Loucy (cell line): ENCODE data around the gene PRIMA1.

Experiments
- H2AFZ ChIP-seq: fragments of 200-600 bp; sonication (generic); 2 replicates; pipeline ENCODE4 v1.6.0; 2016; ENCODE audit warnings: antibody characterized with exemption, mild to moderate bottlenecking, low read length, moderate library complexity
- H3F3A ChIP-seq: fragments of 200-600 bp; 2 replicates; pipeline ENCODE4 v1.6.0; 2016; ENCODE audit warnings: antibody characterized with exemption, low read depth, mild to moderate bottlenecking
- H3K27me3 ChIP-seq: fragments of 200-600 bp; sonication (generic); 2 replicates; pipeline ENCODE4 v1.6.1; 2014; ENCODE audit warnings: low read length, mild to moderate bottlenecking; ENCODE audit not compliant: insufficient read depth, poor library complexity, severe bottlenecking
- H3K36me3 ChIP-seq: fragments of 200-600 bp; sonication (generic); 2 replicates; pipeline ENCODE4 v1.6.1; 2016; ENCODE audit warnings: low read length; ENCODE audit not compliant: insufficient read depth
- H3K4me1 ChIP-seq: fragments of 200-600 bp; sonication (generic); 2 replicates; pipeline ENCODE4 v1.5.1; 2014; ENCODE audit warnings: low read length, mild to moderate bottlenecking; ENCODE audit not compliant: insufficient read depth, poor library complexity, severe bottlenecking
- H3K4me2 ChIP-seq: fragments of 200-600 bp; sonication (generic); 2 replicates; pipeline ENCODE4 v1.6.0; 2014; ENCODE audit warnings: antibody characterized with exemption, low read length, low read depth, mild to moderate bottlenecking; ENCODE audit not compliant: poor library complexity, severe bottlenecking
- H3K4me3 ChIP-seq: fragments of 200-600 bp; sonication (generic); 2 replicates; pipeline ENCODE4 v1.5.1; 2014; ENCODE audit warnings: low read length, mild to moderate bottlenecking, mixed read lengths; ENCODE audit not compliant: poor library complexity, severe bottlenecking
- H3K79me2 ChIP-seq: fragments of 200-600 bp; sonication (generic); 2 replicates; pipeline ENCODE4 v1.6.1; 2014; ENCODE audit warnings: low read length; ENCODE audit not compliant: insufficient read depth
- H3K9ac ChIP-seq: fragments of 200-600 bp; sonication (generic); 2 replicates; pipeline ENCODE4 v1.6.0; 2014; ENCODE audit warnings: mild to moderate bottlenecking, low read depth, low read length, moderate library complexity; ENCODE audit not compliant: poor library complexity, severe bottlenecking
- H3K9me2 ChIP-seq: fragments of 200-600 bp; sonication (generic); replicated peaks from 2 replicates; pipeline ENCODE4 v1.6.1; 2016; ENCODE audit warnings: low read depth, low read length, mixed read lengths
- H3K9me3 ChIP-seq: fragments of 200-600 bp; sonication (generic); 2 replicates; pipeline ENCODE4 v1.6.1; 2014; ENCODE audit warnings: mild to moderate bottlenecking, antibody characterized with exemption, low read length, low read depth; ENCODE audit not compliant: insufficient read depth
- H4K20me1 ChIP-seq: fragments of 200-600 bp; sonication (generic); 2 replicates; pipeline ENCODE4 v1.6.0; 2014; ENCODE audit warnings: antibody characterized with exemption, low read length, mild to moderate bottlenecking; ENCODE audit not compliant: insufficient read depth, poor library complexity, severe bottlenecking
- CTCF ChIP-seq: fragments of 200-600 bp; sonication (generic); conservative IDR thresholded peaks from 2 replicates; pipeline ENCODE4 v1.5.1; 2014; ENCODE audit warnings: mild to moderate bottlenecking, antibody characterized with exemption, low read length
- EZH2phosphoT487 ChIP-seq: fragments of 200-600 bp; IDR thresholded peaks from 2 replicates; pipeline ENCODE4 v1.6.1; 2018; ENCODE audit warnings: antibody characterized with exemption, mild to moderate bottlenecking, moderate library complexity, borderline replicate concordance

Gene PRIMA1

GRCh38 chr14:93727917-93728650 is 60.2 kb downstream of the PRIMA1 start:
- H2AFZ ChIP-seq: no peak overlapping the region
- no peak overlapping the region for H3K4me3 ChIP-seq
- no peaks in the 10 kb centered on the region for H3K79me2 ChIP-seq
- H3K4me2 ChIP-seq: no peak overlapping the region
- no peak overlapping the region for H3K9ac ChIP-seq
- TF ChIP-seq EZH2phosphoT487 (no peak), CTCF (no peak)
- no peaks in the 10 kb centered on the region for H3K4me1 ChIP-seq
- H3K36me3 ChIP-seq: no peaks in the 10 kb centered on the region
- H3K9me2 ChIP-seq: no peaks in the 10 kb centered on the region
- no peaks in the 10 kb centered on the region for H3K9me3 ChIP-seq
- H4K20me1 ChIP-seq: no peaks in the 10 kb centered on the region
- H3F3A ChIP-seq: no peaks in the 10 kb centered on the region
- no peaks in the 10 kb centered on the region for H3K27me3 ChIP-seq

- Histone ChIP-seq H3F3A (no peaks in the 10 kb centered on the region), H3K4me3 (no peak overlapping the region), H3K4me1 (no peaks in the 10 kb centered on the region), H3K79me2 (no peaks in the 10 kb centered on the region), H3K9me2 (no peaks in the 10 kb centered on the region), H3K9me3 (no peaks in the 10 kb centered on the region), H3K9ac (no peak overlapping the region), H3K36me3 (no peaks in the 10 kb centered on the region), H3K27me3 (no peaks in the 10 kb centered on the region), H2AFZ (no peak overlapping the region), H4K20me1 (no peaks in the 10 kb centered on the region), H3K4me2 (no peak overlapping the region)
- no peak for TF ChIP-seq EZH2phosphoT487
- TF ChIP-seq CTCF: no peak
Measured at GRCh38 chr14:93727039-93727740, 61.1 kb downstream of the PRIMA1 start.

DNA sequence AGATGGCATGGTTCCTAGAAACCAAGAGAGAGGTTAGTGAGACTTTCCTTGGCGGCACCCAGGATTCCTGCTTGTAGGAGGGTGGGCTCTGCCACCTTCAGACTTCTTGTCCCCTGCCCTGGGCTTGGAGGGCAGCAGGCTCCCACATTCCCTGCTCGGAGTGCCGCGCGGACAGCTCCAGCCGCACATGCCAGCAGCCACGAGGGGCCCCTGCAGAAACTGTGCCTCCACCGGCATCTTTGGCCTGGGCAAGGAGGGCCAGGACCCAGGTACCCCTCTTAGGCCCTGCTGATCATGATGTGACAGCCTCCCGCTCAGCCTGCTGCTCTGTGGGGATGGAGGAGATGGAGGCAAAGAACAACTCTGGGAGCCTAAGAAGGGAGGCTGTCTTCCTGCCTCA is 62.3 kb downstream of the PRIMA1 start:
- Histone ChIP-seq H3K9me2 (no peaks in the 10 kb centered on the region), H2AFZ (no peak overlapping the region), H3F3A (no peaks in the 10 kb centered on the region), H3K27me3 (no peaks in the 10 kb centered on the region), H3K9ac (no peak overlapping the region), H3K79me2 (no peaks in the 10 kb centered on the region), H3K36me3 (no peaks in the 10 kb centered on the region), H3K4me2 (no peak overlapping the region), H3K4me3 (no peak overlapping the region), H3K4me1 (no peaks in the 10 kb centered on the region), H3K9me3 (no peaks in the 10 kb centered on the region), H4K20me1 (no peaks in the 10 kb centered on the region)
- TF ChIP-seq CTCF (no peak), EZH2phosphoT487 (no peak)
